Measurements from ENCODE around the gene SNX21.

The SNX21 gene, protein sequence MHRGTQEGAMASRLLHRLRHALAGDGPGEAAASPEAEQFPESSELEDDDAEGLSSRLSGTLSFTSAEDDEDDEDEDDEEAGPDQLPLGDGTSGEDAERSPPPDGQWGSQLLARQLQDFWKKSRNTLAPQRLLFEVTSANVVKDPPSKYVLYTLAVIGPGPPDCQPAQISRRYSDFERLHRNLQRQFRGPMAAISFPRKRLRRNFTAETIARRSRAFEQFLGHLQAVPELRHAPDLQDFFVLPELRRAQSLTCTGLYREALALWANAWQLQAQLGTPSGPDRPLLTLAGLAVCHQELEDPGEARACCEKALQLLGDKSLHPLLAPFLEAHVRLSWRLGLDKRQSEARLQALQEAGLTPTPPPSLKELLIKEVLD

DNA sequence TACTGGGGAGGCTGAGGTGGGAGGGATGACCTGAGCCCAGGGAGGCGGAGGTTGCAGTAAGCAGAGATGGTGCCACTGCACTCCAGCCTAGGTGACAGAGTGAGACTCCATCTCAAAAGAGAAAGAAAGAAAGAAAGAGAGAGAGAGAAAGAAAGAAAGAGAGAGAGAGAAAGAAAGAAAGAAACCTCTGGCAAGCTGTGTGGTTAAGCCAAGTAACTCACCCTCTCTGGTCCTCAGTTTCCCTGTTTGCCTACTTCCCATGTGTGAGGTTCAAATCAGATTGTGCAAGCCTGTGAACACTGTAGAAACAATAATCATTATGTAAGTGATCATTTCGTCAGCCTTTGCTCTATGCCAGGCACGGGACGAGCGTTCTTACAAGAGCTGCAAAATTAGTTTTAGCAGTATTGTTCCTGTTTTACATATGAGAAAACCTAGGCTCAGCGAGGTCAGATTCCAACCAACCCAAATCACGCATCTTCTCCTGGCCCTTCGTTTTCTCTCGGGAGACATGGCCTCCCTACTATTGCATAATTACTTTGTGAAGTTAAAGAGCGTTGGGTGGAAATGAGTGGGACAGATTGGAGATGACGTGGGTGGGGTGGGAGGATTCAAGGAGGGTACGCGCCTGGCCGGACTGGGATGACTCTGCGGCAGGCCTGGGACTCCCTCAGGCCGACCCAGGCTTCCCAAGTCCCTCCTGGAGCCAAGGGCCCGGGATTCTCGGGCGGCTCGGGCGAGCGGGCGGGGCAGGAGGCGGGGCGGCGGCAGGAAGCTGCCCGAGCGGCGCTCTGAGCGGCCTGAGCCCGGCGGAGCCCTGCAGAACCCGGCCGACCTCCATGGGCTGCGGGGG, at the start of gene SNX21:
Gene SNX21, plus strand, starts transcription at position 770 of the 853 bp plus-strand sequence. CDS start 121 bp downstream, outside the sequence.
- Histone ChIP-seq H3K9me3 (ENCODE audit: insufficient read depth, low read length, severe bottlenecking) (no peaks in the 10 kb centered on the region), H2AFZ (ENCODE audit: low read depth, low read length) (no peak within 1 kb of the TSS), H3K79me2 (ENCODE audit: insufficient read depth, low read length) (no peaks in the 10 kb centered on the region), H3K4me3 (ENCODE audit: low read depth in 1 of 2, low read length in 2 of 2) (no peak within 1 kb of the TSS), H3K36me3 (ENCODE audit: insufficient read depth, low read length) (peaks cover 3% of the 10 kb centered on the region; the same call in 1 of the 2 replicates), H3K27ac (ENCODE audit: low read length) (no peak within 1 kb of the TSS), H3K4me2 (ENCODE audit: insufficient read depth, low read length) (no peak within 1 kb of the TSS), H3K9ac (ENCODE audit: low read depth, low read length) (no peak within 1 kb of the TSS), H3K4me1 (ENCODE audit: insufficient read depth, low read length) (no peaks in the 10 kb centered on the region), H3K27me3 (ENCODE audit: insufficient read depth, low read length, poor library complexity) (no peaks in the 10 kb centered on the region), H4K20me1 (ENCODE audit: insufficient read depth, low read length) (no peaks in the 10 kb centered on the region)
- ATAC-seq (ENCODE audit: insufficient read depth, low read depth) = 0 out of 3 replicates have a peak, but pooled peaks have one; percentile 25
- TF ChIP-seq EZH2 (IDR thresholded peaks at IDR 0.05; ENCODE audit: borderline replicate concordance, low read depth, low read length, severe bottlenecking) = no peak
- TF ChIP-seq, protein P1, sequence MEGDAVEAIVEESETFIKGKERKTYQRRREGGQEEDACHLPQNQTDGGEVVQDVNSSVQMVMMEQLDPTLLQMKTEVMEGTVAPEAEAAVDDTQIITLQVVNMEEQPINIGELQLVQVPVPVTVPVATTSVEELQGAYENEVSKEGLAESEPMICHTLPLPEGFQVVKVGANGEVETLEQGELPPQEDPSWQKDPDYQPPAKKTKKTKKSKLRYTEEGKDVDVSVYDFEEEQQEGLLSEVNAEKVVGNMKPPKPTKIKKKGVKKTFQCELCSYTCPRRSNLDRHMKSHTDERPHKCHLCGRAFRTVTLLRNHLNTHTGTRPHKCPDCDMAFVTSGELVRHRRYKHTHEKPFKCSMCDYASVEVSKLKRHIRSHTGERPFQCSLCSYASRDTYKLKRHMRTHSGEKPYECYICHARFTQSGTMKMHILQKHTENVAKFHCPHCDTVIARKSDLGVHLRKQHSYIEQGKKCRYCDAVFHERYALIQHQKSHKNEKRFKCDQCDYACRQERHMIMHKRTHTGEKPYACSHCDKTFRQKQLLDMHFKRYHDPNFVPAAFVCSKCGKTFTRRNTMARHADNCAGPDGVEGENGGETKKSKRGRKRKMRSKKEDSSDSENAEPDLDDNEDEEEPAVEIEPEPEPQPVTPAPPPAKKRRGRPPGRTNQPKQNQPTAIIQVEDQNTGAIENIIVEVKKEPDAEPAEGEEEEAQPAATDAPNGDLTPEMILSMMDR (IDR thresholded peaks at IDR 0.05; ENCODE audit: borderline replicate concordance, extremely low read depth, low read length, poor library complexity, severe bottlenecking) = no peak
- no peak for DNase-seq

DNA sequence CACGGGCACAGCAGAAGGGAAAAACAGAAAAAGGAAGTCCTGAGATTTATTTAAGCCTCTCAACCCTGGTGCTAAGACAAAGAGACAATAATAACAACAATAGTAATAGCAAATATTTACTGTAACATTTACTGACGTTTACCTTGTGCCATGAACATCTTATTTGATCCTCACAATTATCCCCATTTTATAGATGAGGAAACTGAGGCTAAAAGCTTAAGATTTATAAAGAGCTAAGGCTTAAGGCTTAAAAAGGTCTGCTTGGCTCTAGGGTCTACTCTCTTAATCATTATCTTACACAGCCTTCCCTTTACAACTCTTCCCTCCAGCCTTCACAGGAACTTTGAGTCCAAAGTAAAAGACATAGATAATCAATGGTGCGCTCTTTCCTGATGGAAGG, 45.2 kb upstream of the SNX21 start:
- TF ChIP-seq EZH2 (IDR thresholded peaks at IDR 0.05; ENCODE audit: borderline replicate concordance, low read depth, low read length, severe bottlenecking) = no peak
- TF ChIP-seq, protein P1 (IDR thresholded peaks at IDR 0.05; ENCODE audit: borderline replicate concordance, extremely low read depth, low read length, poor library complexity, severe bottlenecking) = no peak
- Histone ChIP-seq H2AFZ (ENCODE audit: low read depth, low read length) (no peak overlapping the region), H3K9me3 (ENCODE audit: insufficient read depth, low read length, severe bottlenecking) (no peaks in the 10 kb centered on the region), H3K27ac (ENCODE audit: low read length) (no peak overlapping the region), H4K20me1 (ENCODE audit: insufficient read depth, low read length) (no peaks in the 10 kb centered on the region), H3K4me1 (ENCODE audit: insufficient read depth, low read length) (peaks cover 19% of the 10 kb centered on the region), H3K27me3 (ENCODE audit: insufficient read depth, low read length, poor library complexity) (peaks cover 4% of the 10 kb centered on the region), H3K79me2 (ENCODE audit: insufficient read depth, low read length) (peaks cover 17% of the 10 kb centered on the region), H3K4me3 (ENCODE audit: low read depth in 1 of 2, low read length in 2 of 2) (no peak overlapping the region), H3K4me2 (ENCODE audit: insufficient read depth, low read length) (no peak overlapping the region), H3K9ac (ENCODE audit: low read depth, low read length) (no peak overlapping the region), H3K36me3 (ENCODE audit: insufficient read depth, low read length) (peaks cover 5% of the 10 kb centered on the region; the same call in 1 of the 2 replicates)
- no peak for ATAC-seq (ENCODE audit: insufficient read depth, low read depth)
- no peak for DNase-seq

DNA sequence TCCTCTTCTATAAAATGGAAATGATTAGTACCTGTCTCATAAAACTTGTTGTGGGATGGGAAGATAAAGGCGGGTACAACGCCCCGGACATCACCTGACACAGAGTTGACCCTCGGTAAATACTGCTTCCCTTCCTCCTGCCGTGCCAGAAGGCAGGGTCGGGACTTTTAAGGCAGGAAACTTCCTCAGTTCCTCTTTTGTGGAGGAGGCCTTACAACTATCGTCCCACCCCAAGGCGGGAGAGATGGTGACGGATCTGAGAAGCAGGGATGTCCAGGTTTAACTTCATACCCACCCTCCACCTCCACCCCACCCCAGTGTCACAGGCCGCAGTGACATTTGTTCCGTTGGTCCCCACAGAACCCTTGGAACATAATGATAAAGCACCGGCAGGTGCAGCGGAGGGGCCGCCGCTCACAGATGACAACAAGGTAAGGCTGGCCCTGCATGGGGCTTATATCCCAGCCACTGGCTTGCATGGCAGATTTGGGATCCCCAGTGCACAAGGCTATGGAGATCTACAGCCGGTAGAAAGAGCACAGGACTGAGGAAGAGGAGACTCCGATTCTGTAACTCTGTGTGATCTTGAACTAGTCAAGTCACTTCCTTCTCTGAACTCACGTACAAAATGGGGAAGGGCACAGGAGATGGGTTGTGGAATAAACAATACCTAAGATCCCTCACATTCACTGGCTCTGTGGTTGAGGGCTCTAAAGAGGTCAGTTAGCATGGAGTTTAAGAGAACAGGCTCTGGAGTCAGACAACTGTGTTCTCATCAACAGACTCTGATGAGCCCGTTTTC, 41.1 kb upstream of the SNX21 start:
- Histone ChIP-seq H3K9ac (ENCODE audit: low read depth, low read length) (peak overlapping the region; percentile 90), H3K4me3 (ENCODE audit: low read depth in 1 of 2, low read length in 2 of 2) (peak overlapping the region; percentile 86 to 87), H3K27me3 (ENCODE audit: insufficient read depth, low read length, poor library complexity) (no peaks in the 10 kb centered on the region), H3K4me1 (ENCODE audit: insufficient read depth, low read length) (peaks cover 19% of the 10 kb centered on the region), H3K4me2 (ENCODE audit: insufficient read depth, low read length) (peak overlapping the region; percentile 92), H4K20me1 (ENCODE audit: insufficient read depth, low read length) (no peaks in the 10 kb centered on the region), H3K36me3 (ENCODE audit: insufficient read depth, low read length) (peaks cover 37% of the 10 kb centered on the region), H3K79me2 (ENCODE audit: insufficient read depth, low read length) (peaks cover 20% of the 10 kb centered on the region), H2AFZ (ENCODE audit: low read depth, low read length) (peak overlapping the region; percentile 96), H3K27ac (ENCODE audit: low read length) (peak overlapping the region; percentile 85), H3K9me3 (ENCODE audit: insufficient read depth, low read length, severe bottlenecking) (no peaks in the 10 kb centered on the region)
- TF ChIP-seq, protein P1 (IDR thresholded peaks at IDR 0.05; ENCODE audit: borderline replicate concordance, extremely low read depth, low read length, poor library complexity, severe bottlenecking) = no peak
- no peak for TF ChIP-seq EZH2 (IDR thresholded peaks at IDR 0.05; ENCODE audit: borderline replicate concordance, low read depth, low read length, severe bottlenecking)
- DNase-seq (no peak), ATAC-seq (ENCODE audit: insufficient read depth, low read depth) (no peak)
